Body of pancreas (tissue), 4 donors: Measurements from ENCODE around the gene COPS3.

Experiments used
- CTCF ChIP-seq, 7 experiments: fragments of 450-650 bp in 4 of 7; fragments of 200-600 bp in 3 of 7; sonication (generic) in 3 of 7; IDR thresholded peaks; one replicate each; pipeline ENCODE4 v1.5.1; 2016 to 2019; ENCODE audit warnings: antibody characterized with exemption in 7 of 7
- POLR2A ChIP-seq, 3 donors: fragments of 450-650 bp; IDR thresholded peaks; one replicate each; pipeline ENCODE4 v1.6.1; 2016; ENCODE audit warnings: antibody characterized with exemption in 3 of 3, mild to moderate bottlenecking in 2 of 3

DNA sequence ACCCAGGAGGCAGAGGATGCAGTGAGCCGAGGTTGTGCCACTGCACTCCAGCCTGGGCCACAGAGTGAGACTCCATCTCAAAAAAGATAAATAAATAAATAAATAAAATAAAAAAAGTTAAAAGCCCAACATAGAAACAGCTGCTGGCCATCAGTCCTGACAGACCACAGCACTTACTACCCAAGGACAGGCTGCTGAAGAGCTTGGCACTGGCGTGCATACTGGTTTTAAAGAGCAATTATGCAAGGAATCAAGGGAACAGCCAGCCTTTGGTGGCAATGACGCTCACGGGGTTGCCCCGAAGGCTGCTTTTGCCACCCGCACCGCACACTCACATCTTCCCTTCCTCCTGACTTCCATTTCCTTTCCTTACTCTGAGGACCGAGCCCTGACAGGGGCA is 79.1 kb downstream of the COPS3 start:
- no peak for TF ChIP-seq POLR2A (IDR thresholded peaks at IDR 0.05)
- TF ChIP-seq CTCF (IDR thresholded peaks at IDR 0.05) = no peak
